Activated CD8-positive, alpha-beta memory T cell treated with anti-CD3 and anti-CD28 coated beads for 36 hours (primary cell): Measurements from ENCODE around the gene RHOG. TPM values are rescaled to one million over a fixed set of nuclear protein-coding genes. Genes with fewer than 3 reads are reported as not detected.

Experiments
- CTCF ChIA-PET: fragments of 350-600 bp; sonication (Branson Sonifier 250); formaldehyde crosslinking; loops from one replicate; lab custom pipeline; 2021; ENCODE audit warnings: antibody characterized with exemption; lab: Charles Lee
- POLR2A ChIA-PET: fragments of 350-600 bp; sonication (Branson Sonifier 250); formaldehyde crosslinking; loops from one replicate; lab custom pipeline; 2021; ENCODE audit warnings: antibody characterized with exemption; lab: Charles Lee
- total RNA-seq, 2 experiments: library from RNA; stranded (reverse); gene quantifications; one replicate each; pipeline ENCODE4 v1.2.3, GENCODE V29; 2021

Gene RHOG
- total RNA-seq, 2 experiments from 2014 or later, result 188 to 190 TPM

DNA sequence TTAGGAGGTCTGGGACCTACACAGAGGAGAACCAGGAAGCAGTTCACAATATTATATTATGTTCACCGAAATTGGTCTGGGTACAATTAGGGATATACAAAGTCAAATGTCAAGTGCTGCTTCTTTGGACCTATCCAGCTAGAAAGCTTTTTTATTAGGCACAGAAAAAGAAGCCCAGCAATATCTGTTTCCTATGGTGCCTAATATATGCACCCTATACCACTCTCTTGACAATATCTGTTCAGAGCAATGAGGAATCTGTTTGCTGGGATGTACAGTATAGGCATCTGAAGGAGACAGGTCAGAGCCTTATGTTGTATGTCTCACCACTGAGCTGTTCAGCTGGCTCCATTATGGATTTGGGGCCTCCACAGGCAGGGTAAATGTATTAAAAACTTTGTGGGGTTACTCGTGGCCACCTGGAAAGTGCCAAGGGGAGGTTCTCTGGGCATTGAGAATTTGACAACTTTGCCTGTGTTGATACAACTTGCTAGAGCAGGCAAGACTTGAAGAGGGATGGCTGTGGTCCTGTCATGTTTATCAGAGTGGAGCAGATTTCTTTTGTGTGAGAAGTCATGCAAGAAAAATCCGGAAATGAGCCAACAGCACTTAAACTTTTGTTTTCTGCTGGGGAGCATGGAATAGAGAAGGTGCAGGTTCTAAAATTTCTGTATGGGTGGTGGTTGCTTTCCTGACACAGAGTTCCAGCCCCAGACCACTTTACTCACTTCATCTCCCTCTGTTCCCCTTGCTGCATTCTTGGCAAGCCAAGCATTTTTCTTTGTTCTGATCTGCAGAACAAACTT is 24.8 kb upstream of the RHOG start:
- ChIA-PET POLR2A (interaction anchor here (0.9 kb wide), 1 partner anchor 10 kb away, joined by 3 read pairs; the partner anchor contains the start of gene STIM1), CTCF (interaction anchor here (1.1 to 2.5 kb wide), 3 partner anchors 10 to 119 kb away, joined by 3 to 12 read pairs (median 4); partner anchors contain the start of gene STIM1)

DNA sequence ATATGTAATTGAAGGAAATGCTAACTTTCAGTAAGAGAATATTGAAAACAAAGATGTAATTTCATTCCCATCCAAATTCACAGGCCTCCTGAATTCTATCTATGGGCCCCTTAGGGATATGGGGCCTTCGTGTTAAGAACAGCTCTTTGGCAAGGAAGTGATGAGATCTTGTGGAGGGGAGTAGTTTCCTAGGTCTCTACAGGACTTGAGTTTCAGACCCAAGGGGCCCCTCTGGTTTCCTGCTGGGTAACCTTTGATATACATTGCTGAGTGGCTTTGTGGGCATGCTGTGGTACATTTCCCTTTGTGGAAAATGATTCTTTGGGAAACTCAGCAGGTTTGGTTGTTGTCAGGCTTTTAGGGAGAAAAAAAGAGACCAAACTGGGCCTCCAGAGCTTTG is 20.9 kb upstream of the RHOG start:
- ChIA-PET CTCF (no interaction called here), POLR2A (no interaction called here)

- POLR2A ChIA-PET, result interaction anchor here (0.5 kb wide), 1 partner anchor 27 kb away, joined by 3 read pairs; no protein-coding TSS in a partner anchor
- CTCF ChIA-PET, result interaction anchor here (0.8 to 1.8 kb wide), 2 partner anchors 13 to 212 kb away, joined by 4 to 5 read pairs; no protein-coding TSS in a partner anchor
Observed at GRCh38 chr11:3860898-3861393, 20.2 kb upstream of the RHOG start.

DNA sequence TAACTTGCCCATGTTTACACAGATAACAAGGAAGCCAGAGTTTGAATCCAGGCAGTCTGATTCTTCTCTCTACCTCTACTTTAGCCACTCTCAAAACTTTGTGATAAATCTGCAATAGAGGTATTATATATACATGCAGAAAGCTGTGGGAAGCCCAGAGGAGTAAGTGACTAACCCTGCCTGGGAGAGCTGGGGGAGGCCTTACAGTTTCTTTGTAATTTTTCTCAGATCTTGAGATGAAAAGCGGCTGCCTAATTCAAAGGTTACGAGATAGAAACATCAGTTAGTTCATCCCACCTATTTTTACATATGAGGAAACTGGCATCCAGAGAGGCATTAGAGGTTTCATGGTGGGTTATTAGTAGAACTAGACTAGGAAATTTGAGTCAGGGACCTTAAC is 19.6 kb upstream of the RHOG start:
- CTCF ChIA-PET, result interaction anchor here (0.6 to 1.8 kb wide), 5 partner anchors 12 to 213 kb away, joined by 3 to 8 read pairs (median 4); no protein-coding TSS in a partner anchor
- POLR2A ChIA-PET, result interaction anchor here (0.5 to 0.6 kb wide), 2 partner anchors 19 to 27 kb away, joined by 3 to 4 read pairs; no protein-coding TSS in a partner anchor

- POLR2A ChIA-PET, result interaction anchor here (0.6 to 1.2 kb wide), 2 partner anchors 12 to 18 kb away, joined by 3 to 4 read pairs; no protein-coding TSS in a partner anchor
- CTCF ChIA-PET, result interaction anchor here (0.9 to 1.8 kb wide), 5 partner anchors 10 to 213 kb away, joined by 3 to 8 read pairs (median 4); no protein-coding TSS in a partner anchor
Observed at GRCh38 chr11:3859373-3859881, 18.7 kb upstream of the RHOG start.

GRCh38 chr11:3857628-3858027 is 16.9 kb upstream of the RHOG start:
- ChIA-PET CTCF (interaction anchor here (1.4 to 1.8 kb wide), 2 partner anchors 16 to 23 kb away, joined by 3 to 4 read pairs; no protein-coding TSS in a partner anchor), POLR2A (interaction anchor here (0.7 to 1.1 kb wide), 2 partner anchors 15 to 117 kb away, joined by 3 to 6 read pairs; no protein-coding TSS in a partner anchor)

- ChIA-PET POLR2A (interaction anchor here (1.6 to 3.4 kb wide), 3 partner anchors 10 to 16 kb away, joined by 5 to 63 read pairs (median 11); partner anchors contain the start of gene RHOG), CTCF (interaction anchor here (1.0 to 9.1 kb wide), 2 partner anchors 25 to 217 kb away, joined by 3 to 125 read pairs; no protein-coding TSS in a partner anchor)
Observed at GRCh38 chr11:3856856-3857553, 16.2 kb upstream of the RHOG start.

DNA sequence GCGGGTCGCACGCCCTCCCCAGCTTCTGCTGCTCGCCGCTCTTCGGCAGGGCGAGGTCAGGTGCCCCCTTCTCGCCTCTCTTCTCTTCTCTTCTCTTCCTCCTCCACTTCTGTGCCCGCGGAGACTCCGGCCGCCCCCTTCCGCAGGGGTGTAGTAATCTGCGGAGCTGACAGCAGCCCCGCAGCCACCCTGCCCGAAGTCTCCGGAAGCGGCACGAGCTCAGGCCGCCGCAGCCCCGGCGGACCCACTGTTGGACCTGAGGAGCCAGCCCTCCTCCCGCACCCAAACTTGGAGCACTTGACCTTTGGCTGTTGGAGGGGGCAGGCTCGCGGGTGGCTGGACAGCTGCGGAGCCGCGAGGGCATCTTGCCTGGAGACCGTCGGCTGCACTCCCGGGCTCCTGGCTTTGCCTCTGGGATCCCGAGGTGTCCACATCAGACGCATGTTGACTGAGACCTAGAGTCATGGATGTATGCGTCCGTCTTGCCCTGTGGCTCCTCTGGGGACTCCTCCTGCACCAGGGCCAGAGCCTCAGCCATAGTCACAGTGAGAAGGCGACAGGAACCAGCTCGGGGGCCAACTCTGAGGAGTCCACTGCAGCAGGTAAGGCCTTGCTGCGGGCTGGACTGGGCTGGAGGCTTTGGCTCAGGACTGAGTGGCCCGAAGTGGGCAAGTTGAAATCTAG is 15.2 kb upstream of the RHOG start:
- CTCF ChIA-PET, result interaction anchor here (1.0 to 9.1 kb wide), 25 partner anchors 9 to 229 kb away, joined by 3 to 125 read pairs (median 8); partner anchors contain the start of gene RHOG

DNA sequence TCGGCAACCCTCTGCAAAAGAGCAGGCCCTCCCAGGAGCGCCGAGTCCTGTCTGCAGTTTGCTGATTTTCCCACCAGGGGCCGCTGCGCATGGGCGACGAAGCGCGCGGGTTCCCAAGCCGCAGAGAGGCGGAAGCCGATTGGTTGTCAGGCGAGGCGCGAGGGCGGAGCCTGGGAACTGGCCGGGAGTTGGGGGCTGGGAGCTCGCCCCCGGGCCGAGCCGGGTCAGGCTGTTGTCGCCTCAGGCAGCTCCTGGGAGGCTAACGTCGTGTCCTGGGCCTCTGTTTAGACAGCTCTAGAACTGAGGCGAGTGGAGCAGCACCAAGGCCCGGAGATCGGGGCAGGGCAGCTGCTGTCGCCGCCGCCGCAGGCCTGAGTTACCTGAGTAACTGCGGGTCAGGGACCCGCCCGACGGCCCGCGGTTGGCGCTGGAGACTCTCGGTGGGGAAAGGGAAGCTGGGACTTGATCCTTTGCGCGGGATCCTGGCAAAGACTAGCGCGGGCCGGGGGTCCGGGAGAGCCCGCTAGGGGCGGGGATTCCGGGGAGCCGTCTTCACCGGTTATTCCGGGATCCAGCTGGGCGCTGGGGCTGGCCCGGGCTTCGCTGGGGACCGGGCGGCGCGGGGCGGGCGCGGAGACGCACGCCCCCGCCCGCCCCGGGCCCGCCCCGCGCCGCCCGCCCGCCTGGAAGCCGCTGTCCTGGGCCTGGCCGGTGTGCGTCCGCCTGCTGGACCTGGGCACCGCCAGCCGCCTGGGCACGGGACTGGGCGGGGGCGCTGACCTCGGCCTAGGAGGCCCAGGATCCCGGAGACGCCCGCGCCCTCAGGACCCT is 14.4 kb upstream of the RHOG start, which contains the start of gene STIM1:
Gene STIM1 (plus strand): TSS at position 688 of the 831 bp plus-strand sequence. CDS start 607 bp downstream, outside the sequence.
- POLR2A ChIA-PET, result interaction anchor here (0.6 to 3.4 kb wide), 24 partner anchors 11 to 476 kb away, joined by 3 to 63 read pairs (median 4); partner anchors contain the start of genes RHOG, RRM1 and ZNF195
- CTCF ChIA-PET, result interaction anchor here (0.5 to 9.1 kb wide), 55 partner anchors 10 to 233 kb away, joined by 3 to 125 read pairs (median 4); partner anchors contain the start of gene RHOG

More for the DNA sequence above, 15.2 kb upstream of the RHOG start:
- POLR2A ChIA-PET, result interaction anchor here (0.6 to 3.4 kb wide), 13 partner anchors 10 to 477 kb away, joined by 3 to 63 read pairs (median 5); partner anchors contain the start of genes RHOG and ZNF195

GRCh38 chr11:3854660-3854976 is 13.9 kb upstream of the RHOG start:
- POLR2A ChIA-PET, result interaction anchor here (0.6 to 3.4 kb wide), 21 partner anchors 14 to 476 kb away, joined by 3 to 63 read pairs (median 4); partner anchors contain the start of genes RHOG, RRM1 and ZNF195
- CTCF ChIA-PET, result interaction anchor here (0.7 to 9.1 kb wide), 47 partner anchors 10 to 233 kb away, joined by 3 to 125 read pairs (median 5); partner anchors contain the start of gene RHOG

DNA sequence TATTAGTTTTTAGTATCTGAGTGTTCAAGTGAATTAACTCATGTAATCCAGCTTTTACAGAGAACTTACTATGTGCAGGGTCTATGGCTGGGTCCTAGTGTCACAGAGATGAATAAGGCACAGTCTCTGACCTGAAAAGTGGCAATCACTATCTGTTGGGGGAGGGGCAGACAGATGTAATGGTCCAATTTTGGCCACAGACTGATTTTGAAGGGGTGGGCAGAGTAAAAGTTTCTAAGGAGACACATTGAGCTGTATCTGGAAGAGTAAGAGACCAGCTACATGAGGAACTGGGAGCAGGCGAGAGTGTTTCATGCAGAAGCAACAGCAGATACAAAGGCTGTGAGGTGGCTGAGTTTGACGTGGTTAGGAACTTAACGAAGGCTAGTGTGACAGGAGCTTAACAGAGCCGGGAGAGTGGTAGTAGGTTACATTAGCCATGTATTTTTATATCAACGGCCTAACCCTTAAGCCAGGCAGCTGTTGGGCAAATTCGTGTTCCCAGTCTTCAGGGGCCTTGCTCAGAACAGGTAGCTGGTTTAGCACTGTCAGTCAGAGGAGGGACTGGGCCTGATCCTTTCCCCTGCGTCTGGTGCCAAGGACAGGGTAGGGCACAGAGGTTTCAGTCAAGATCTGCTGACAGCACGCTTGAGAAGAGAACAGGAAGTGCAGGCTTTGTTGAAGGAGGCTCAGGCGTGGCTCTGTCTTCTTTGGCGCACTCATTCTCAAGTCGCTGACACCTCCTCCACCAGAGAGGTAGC is 13.3 kb upstream of the RHOG start:
- POLR2A ChIA-PET, result interaction anchor here (0.9 to 3.4 kb wide), 17 partner anchors 13 to 241 kb away, joined by 3 to 63 read pairs (median 5); partner anchors contain the start of genes RHOG and RRM1

DNA sequence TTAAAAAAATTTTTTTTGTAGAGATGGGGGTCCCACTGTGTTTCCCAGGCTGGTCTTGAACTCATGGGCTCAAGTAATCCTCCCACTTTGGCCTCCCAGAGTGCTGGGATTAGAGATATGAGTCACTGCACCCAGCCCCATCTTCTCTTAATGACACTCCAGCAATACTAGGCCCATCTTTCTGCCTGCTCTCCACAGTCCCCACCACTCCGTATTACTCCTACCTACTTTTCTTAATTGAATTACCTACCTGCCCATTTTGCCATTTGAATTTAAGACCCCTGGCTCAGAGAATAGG is 12.7 kb upstream of the RHOG start:
- ChIA-PET CTCF (interaction anchor here (1.0 to 9.1 kb wide), 9 partner anchors 10 to 220 kb away, joined by 3 to 125 read pairs (median 15); partner anchors contain the start of gene RHOG), POLR2A (interaction anchor here (2.1 to 3.4 kb wide), 4 partner anchors 13 to 219 kb away, joined by 6 to 63 read pairs (median 10); partner anchors contain the start of gene RHOG)

More for the DNA sequence above, 13.3 kb upstream of the RHOG start:
- CTCF ChIA-PET, result interaction anchor here (0.7 to 9.1 kb wide), 45 partner anchors 11 to 227 kb away, joined by 3 to 125 read pairs (median 5); partner anchors contain the start of gene RHOG

- CTCF ChIA-PET, result interaction anchor here (0.6 to 9.1 kb wide), 19 partner anchors 8 to 230 kb away, joined by 3 to 125 read pairs (median 3); partner anchors contain the start of gene RHOG
- POLR2A ChIA-PET, result interaction anchor here (2.8 kb wide), 1 partner anchor 8 kb away, joined by 14 read pairs; the partner anchor contains the start of gene RHOG
Observed at GRCh38 chr11:3849297-3849874, 8.6 kb upstream of the RHOG start.

DNA sequence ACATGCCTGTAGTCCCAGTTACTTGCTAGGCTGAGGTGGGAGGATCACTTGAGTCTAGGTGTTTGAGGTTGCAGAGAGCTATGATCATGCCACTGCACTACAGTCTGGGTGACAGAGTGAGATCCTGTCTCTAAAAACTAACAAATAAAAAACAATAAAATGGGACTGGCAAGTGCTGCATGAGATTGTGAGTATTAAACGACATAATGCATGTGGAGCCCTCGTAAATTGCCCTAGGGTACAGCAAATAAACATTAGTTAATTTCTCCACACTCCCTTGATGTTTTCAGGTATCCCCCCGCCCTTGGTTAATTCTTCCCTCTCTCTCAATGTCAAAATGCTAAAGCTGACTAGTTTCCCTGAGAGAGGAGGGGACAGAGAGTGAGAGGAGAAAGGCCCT is 4.9 kb upstream of the RHOG start:
- POLR2A ChIA-PET, result no interaction called here
- CTCF ChIA-PET, result interaction anchor here (0.5 to 7.2 kb wide), 3 partner anchors 9 to 227 kb away, joined by 4 to 74 read pairs (median 9); partner anchors contain the start of gene STIM1

DNA sequence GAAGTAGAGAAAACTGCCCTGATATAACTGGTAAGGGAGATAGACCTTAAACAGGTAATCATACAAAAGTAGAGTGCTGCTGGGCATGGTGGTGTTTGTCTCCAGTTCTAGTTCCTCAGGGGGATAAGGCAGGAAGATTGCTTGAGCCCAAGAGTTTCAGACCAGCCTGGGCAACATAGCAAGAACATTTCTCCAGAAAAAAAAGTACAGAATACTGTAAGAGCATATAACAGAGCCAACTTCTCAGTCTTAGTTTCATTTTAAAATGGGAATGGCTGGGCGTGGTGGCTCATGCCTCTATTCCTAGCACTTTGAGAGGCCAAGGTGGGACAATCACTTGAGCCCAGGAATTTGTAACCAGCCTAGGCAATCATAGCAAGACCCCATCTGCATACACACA is 4.5 kb upstream of the RHOG start:
- ChIA-PET POLR2A (no interaction called here), CTCF (interaction anchor here (1.5 to 7.2 kb wide), 2 partner anchors 9 to 227 kb away, joined by 9 to 74 read pairs; partner anchors contain the start of gene STIM1)
